Measurements from ENCODE around the gene PACRG.

DNA sequence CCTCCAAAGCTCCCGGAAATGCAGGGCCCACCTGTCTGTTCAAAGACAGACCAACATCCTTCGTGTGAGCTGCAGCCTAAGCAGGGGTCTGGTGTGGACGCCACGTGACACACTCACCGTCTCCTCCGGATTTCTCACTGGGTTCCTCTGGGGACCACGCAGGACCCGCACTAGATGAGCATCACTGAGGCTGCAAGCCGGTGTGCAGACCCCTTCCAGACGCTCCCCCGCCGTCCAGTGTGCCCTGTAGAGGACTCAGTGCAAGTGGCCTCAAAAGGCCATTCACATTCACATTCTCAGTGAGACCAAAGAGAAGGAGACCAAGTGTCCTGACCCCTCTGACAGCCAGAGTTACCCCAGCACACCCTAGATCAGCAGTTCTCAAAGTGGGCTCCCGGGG lies 595.5 kb downstream of the PACRG start:
- TF ChIP-seq POLR2AphosphoS5 (IDR thresholded peaks at IDR 0.05; ENCODE audit: low read depth, low read length) = no peak
- TF ChIP-seq, protein P1, sequence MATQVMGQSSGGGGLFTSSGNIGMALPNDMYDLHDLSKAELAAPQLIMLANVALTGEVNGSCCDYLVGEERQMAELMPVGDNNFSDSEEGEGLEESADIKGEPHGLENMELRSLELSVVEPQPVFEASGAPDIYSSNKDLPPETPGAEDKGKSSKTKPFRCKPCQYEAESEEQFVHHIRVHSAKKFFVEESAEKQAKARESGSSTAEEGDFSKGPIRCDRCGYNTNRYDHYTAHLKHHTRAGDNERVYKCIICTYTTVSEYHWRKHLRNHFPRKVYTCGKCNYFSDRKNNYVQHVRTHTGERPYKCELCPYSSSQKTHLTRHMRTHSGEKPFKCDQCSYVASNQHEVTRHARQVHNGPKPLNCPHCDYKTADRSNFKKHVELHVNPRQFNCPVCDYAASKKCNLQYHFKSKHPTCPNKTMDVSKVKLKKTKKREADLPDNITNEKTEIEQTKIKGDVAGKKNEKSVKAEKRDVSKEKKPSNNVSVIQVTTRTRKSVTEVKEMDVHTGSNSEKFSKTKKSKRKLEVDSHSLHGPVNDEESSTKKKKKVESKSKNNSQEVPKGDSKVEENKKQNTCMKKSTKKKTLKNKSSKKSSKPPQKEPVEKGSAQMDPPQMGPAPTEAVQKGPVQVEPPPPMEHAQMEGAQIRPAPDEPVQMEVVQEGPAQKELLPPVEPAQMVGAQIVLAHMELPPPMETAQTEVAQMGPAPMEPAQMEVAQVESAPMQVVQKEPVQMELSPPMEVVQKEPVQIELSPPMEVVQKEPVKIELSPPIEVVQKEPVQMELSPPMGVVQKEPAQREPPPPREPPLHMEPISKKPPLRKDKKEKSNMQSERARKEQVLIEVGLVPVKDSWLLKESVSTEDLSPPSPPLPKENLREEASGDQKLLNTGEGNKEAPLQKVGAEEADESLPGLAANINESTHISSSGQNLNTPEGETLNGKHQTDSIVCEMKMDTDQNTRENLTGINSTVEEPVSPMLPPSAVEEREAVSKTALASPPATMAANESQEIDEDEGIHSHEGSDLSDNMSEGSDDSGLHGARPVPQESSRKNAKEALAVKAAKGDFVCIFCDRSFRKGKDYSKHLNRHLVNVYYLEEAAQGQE (IDR thresholded peaks at IDR 0.05; ENCODE audit: insufficient read depth in 1 of 2, low read depth in 2 of 2, low read length in 2 of 2) = no peak
- TF ChIP-seq SIN3A (IDR thresholded peaks at IDR 0.05; ENCODE audit: borderline replicate concordance, insufficient read depth, low read length) = no peak
- TF ChIP-seq FOXP2 (optimal IDR thresholded peaks at IDR 0.05; ENCODE audit: borderline replicate concordance, extremely low read depth, extremely low read length, insufficient read depth) = no peak
- TF ChIP-seq TAF1 (IDR thresholded peaks at IDR 0.05; ENCODE audit: borderline replicate concordance, insufficient read depth, low read length) = no peak
